RWPE2 (cell line): ENCODE results near the gene ATP2A3.

ENCODE experiments used
- ATAC-seq: fragments of 200-7000 bp; cut with Tn5 transposase; 3 replicates; pipeline ENCODE4 v1.9.1; 2021; ENCODE audit warnings: low read depth
- DNase-seq: peaks from one replicate; pipeline ENCODE4 v3.0.0-alpha.2; 2020; ENCODE audit warnings: low spot score
- H3K27ac ChIP-seq: fragments of 450-650 bp; 2 replicates; pipeline ENCODE4 v1.5.1; 2017; ENCODE audit warnings: mild to moderate bottlenecking; ENCODE audit not compliant: poor library complexity, severe bottlenecking
- H3K27me3 ChIP-seq: fragments of 250-450 bp; sonication (Bioruptor Pico); 2 replicates; pipeline ENCODE4 v1.5.1; 2021; ENCODE audit warnings: mild to moderate bottlenecking, moderate library complexity; ENCODE audit not compliant: insufficient read depth, poor library complexity, severe bottlenecking
- H3K36me3 ChIP-seq: fragments of 250-450 bp; sonication (Bioruptor Pico); 2 replicates; pipeline ENCODE4 v1.5.1; 2020; ENCODE audit warnings: low read depth, mild to moderate bottlenecking, moderate library complexity
- H3K4me1 ChIP-seq: fragments of 250-450 bp; sonication (Bioruptor Pico); 2 replicates; pipeline ENCODE4 v1.5.1; 2021; ENCODE audit warnings: mild to moderate bottlenecking, moderate library complexity; ENCODE audit not compliant: insufficient read depth, poor library complexity, severe bottlenecking
- H3K4me3 ChIP-seq: fragments of 250-450 bp; sonication (Bioruptor Pico); 2 replicates; pipeline ENCODE4 v1.5.1; 2021; ENCODE audit warnings: mild to moderate bottlenecking, moderate library complexity; ENCODE audit not compliant: severe bottlenecking
- H3K9me3 ChIP-seq: fragments of 250-450 bp; sonication (Bioruptor Pico); 2 replicates; pipeline ENCODE4 v1.5.1; 2021; ENCODE audit warnings: mild to moderate bottlenecking, moderate library complexity; ENCODE audit not compliant: severe bottlenecking
- TF ChIP-seq, protein P1 (sequence below): fragments of 450-650 bp; IDR thresholded peaks from one replicate; pipeline ENCODE4 v1.5.1; 2017; ENCODE audit warnings: mild to moderate bottlenecking, moderate library complexity; ENCODE audit not compliant: poor library complexity, severe bottlenecking

The ATP2A3 gene

DNA sequence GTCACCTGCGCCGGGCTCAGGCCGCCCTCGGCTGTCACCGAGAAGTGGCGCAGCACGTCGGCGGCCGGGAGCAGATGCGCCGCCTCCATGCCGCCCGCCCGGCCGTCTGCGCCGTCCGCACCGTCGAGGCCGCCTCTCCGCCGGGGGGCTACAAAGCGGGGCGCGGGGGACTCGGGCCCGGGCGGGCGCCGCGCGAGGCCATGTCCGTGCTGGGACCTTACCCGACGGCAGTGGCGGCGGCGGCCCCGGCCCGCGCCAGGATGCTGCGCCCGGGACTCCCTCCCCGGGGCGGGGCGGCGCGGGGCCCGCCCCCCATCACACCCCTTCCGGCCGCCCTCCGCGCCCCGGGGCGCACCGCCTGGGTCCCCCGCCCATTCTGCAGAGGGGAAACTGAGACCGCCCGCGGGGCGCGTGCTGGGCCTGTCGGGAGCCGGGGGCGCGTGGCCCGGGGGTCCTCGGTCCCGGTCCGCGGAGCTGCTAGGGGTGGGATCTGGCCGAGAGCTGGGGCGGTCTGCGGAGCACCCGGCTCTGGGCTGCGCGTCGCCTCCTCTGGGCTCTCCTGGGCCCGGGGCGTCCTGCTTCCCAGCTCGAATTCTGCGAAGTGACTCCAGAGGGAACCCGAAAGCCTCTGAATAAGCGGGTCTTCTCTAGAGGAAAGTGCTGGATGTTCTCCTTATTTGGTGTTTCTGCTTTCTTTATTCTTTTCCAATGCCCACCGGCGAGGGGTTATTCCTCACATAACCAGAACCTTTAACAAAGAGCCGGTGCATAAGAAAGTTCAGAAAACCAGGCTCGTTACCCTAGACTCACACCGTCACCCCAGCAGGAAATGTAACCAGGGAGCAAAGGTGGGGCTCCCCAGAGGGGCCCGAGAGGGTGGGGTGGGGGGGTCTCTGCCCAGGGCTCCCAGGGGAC is at the start of gene ATP2A3:
Gene ATP2A3, minus strand, starts transcription at position 235 of the 915 bp plus-strand sequence. Its CDS starts 146 bp downstream, at position 89.
- peak; percentile 30; the same call in 2 of the 3 replicates for ATAC-seq
- Histone ChIP-seq H3K36me3 (no peaks in the 10 kb centered on the region), H3K4me3 (peak within 1 kb of the TSS; percentile 32), H3K4me1 (peaks cover 2% of the 10 kb centered on the region), H3K27me3 (peaks cover 26% of the 10 kb centered on the region), H3K9me3 (no peaks in the 10 kb centered on the region), H3K27ac (no peak within 1 kb of the TSS)
- TF ChIP-seq, protein P1, sequence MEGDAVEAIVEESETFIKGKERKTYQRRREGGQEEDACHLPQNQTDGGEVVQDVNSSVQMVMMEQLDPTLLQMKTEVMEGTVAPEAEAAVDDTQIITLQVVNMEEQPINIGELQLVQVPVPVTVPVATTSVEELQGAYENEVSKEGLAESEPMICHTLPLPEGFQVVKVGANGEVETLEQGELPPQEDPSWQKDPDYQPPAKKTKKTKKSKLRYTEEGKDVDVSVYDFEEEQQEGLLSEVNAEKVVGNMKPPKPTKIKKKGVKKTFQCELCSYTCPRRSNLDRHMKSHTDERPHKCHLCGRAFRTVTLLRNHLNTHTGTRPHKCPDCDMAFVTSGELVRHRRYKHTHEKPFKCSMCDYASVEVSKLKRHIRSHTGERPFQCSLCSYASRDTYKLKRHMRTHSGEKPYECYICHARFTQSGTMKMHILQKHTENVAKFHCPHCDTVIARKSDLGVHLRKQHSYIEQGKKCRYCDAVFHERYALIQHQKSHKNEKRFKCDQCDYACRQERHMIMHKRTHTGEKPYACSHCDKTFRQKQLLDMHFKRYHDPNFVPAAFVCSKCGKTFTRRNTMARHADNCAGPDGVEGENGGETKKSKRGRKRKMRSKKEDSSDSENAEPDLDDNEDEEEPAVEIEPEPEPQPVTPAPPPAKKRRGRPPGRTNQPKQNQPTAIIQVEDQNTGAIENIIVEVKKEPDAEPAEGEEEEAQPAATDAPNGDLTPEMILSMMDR = no peak
- peak; percentile 30 for DNase-seq

DNA sequence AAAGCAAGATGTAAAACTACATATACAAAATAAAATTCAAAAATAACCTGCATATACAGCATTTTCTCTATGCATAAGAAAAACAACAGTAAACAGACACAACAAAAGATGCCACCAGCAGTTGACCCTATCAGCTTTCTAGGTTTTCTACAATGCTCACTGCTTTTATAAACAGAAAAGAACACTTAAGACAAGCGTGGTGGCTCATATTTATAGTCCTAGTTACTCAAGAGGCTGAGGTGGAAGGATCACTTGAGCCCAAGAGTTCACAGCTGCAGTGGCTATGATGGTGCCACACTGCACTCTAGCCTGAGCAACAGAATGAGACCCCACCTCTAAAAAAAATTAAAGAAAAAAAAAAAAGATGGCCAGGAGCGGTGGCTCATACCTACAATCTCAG is 46.5 kb upstream of the ATP2A3 start:
- DNase-seq = no peak
- no peak for ATAC-seq
- no peaks in the 10 kb centered on the region for H3K4me1 ChIP-seq
- H3K27me3 ChIP-seq = no peaks in the 10 kb centered on the region
- no peak overlapping the region for H3K27ac ChIP-seq
- peaks cover 53% of the 10 kb centered on the region for H3K36me3 ChIP-seq
- no peak overlapping the region for H3K4me3 ChIP-seq
- TF ChIP-seq, protein P1 = no peak
- H3K9me3 ChIP-seq = no peaks in the 10 kb centered on the region

DNA sequence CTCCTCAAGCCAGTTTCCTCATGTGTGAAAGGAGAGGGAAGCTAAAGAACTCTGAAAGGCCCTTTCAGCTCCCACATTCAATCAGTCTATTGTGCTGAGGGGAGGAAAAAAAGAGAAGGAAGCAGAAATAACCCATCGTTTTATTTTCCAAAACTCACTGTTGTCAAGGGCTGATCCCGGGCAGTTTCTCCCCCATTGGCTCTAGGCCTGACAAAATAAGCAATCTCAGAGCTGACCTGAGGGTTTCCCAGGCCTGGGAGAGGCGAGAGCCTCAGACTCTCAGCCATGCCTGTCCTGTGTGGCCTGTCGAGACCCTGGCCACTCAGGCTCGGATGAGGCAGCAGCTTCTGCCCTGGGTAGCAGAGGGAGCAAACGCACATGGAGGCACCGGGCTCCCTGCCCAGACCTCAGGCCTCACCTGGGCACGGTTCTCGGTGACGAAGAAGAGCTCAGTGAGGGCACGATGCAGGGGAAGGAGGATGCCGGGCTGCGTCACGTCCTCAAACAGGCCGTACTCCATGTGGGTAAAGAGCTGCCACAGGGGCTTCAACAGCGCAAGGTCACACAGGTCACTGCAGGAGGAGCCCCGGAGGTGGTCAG is 45.0 kb upstream of the ATP2A3 start:
- no peak for ATAC-seq

DNA sequence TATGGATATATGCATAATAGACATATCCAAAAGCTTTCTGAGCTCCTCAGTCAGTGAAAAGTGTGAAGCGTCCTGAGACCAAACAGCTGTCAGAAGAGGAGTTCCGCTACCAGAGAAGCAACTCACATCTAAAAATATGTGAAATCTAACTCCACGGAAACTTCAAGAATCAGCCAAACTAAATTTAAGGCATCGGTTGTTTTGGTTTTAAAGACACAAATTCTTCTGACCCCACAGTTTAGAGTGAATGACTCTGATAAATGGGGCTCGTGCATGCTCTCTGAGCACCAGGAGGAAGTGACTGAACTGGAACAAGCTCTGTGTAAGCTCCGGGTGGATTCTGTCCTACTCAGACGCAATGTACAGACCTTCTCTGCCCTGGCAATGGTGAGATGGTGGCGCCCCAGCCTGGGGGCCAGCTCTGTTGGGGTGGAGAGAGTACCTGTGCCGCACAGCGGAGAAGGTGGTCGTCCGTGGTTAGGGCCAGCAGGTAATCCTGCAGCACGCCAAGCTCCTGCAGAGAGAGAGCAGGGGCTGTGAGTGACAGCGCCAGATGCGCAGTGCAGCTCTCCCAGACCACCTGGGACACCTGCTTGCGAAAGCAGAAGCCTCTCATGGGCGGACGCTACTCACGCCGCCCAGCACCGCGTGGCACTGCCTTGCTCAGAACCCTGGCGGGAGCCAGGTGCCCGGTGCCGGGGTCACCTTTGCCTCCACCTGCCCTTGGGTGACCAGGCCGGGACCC is 44.4 kb upstream of the ATP2A3 start:
- H3K36me3 ChIP-seq = peaks cover 32% of the 10 kb centered on the region

More for the DNA sequence above, 45.0 kb upstream of the ATP2A3 start:
- no peaks in the 10 kb centered on the region for H3K4me1 ChIP-seq
- DNase-seq = no peak
- H3K4me3 ChIP-seq = no peak overlapping the region
- no peaks in the 10 kb centered on the region for H3K27me3 ChIP-seq
- no peak overlapping the region for H3K27ac ChIP-seq
- no peaks in the 10 kb centered on the region for H3K9me3 ChIP-seq
- TF ChIP-seq, protein P1 = no peak
- H3K36me3 ChIP-seq = peaks cover 38% of the 10 kb centered on the region

More for the DNA sequence above, 44.4 kb upstream of the ATP2A3 start:
- Histone ChIP-seq H3K4me1 (no peaks in the 10 kb centered on the region), H3K27me3 (no peaks in the 10 kb centered on the region), H3K9me3 (no peaks in the 10 kb centered on the region), H3K4me3 (no peak overlapping the region), H3K27ac (no peak overlapping the region)
- no peak for ATAC-seq
- TF ChIP-seq, protein P1 = no peak
- DNase-seq = no peak
